Measurements from ENCODE around the gene SMG9. TPM values are rescaled to one million over a fixed set of nuclear protein-coding genes. Genes with fewer than 3 reads are reported as not detected.

Gene SMG9
- total RNA-seq, 4 donors from 2014 or later = 7.5 to 25.6 (median 22.3) TPM

- WGBS = 40% methylated on average over 9 of the region's 19 CpGs
- no peak for TF ChIP-seq POLR2A (IDR thresholded peaks at IDR 0.05; ENCODE audit: low read depth)
- no peak for TF ChIP-seq CTCF (IDR thresholded peaks at IDR 0.05)
- no peak for TF ChIP-seq EP300 (IDR thresholded peaks at IDR 0.05)
- TF ChIP-seq POLR2AphosphoS5 (IDR thresholded peaks at IDR 0.05) = no peak
- DNase-seq (ENCODE audit: extremely low spot score) = no peak
- Histone ChIP-seq H3K27ac (replicated peaks in 1 of 4) (peak within 1 kb of the TSS in 1 of 4 donors; percentile 52), H3K36me3 (no peaks in the 10 kb centered on the region), H3K27me3 (peaks cover 0 to 72% (median 0%) of the 10 kb centered on the region in 4 donors), H3K9me3 (no peaks in the 10 kb centered on the region), H3K4me1 (peaks cover 8 to 48% (median 34%) of the 10 kb centered on the region in 4 donors), H3K4me3 (peak within 1 kb of the TSS in 2 of 4 donors; percentile 12 to 51)
- intact Hi-C loops (cut with DNase I) = no loop called here
Measured at GRCh38 chr19:43780706-43781525, 26.2 kb upstream of the SMG9 start, which contains the start of gene KCNN4. Gene KCNN4 (minus strand): TSS chr19:43780973. CDS start chr19:43780861, 112 bp downstream.

- Histone ChIP-seq H3K36me3 (no peaks in the 10 kb centered on the region), H3K4me1 (peaks cover 5 to 48% (median 38%) of the 10 kb centered on the region in 4 donors), H3K27me3 (peaks cover 0 to 81% (median 3%) of the 10 kb centered on the region in 4 donors), H3K9me3 (no peaks in the 10 kb centered on the region), H3K4me3 (peak overlapping the region in 1 of 4 donors; percentile 51), H3K27ac (replicated peaks in 1 of 4) (peak overlapping the region in 1 of 4 donors; percentile 34)
- no peak for TF ChIP-seq POLR2A (IDR thresholded peaks at IDR 0.05; ENCODE audit: low read depth)
- no peak for TF ChIP-seq EP300 (IDR thresholded peaks at IDR 0.05)
- TF ChIP-seq CTCF (IDR thresholded peaks at IDR 0.05) = no peak
- no peak for TF ChIP-seq POLR2AphosphoS5 (IDR thresholded peaks at IDR 0.05)
- DNase-seq (ENCODE audit: extremely low spot score) = no peak
- intact Hi-C loops (cut with DNase I) = no loop called here
- WGBS = 32% methylated on average over 3 of the region's 3 CpGs
Measured at GRCh38 chr19:43779820-43780219, 25.1 kb upstream of the SMG9 start.

GRCh38 chr19:43779147-43779819 is 24.5 kb upstream of the SMG9 start:
- H3K4me1 ChIP-seq = peaks cover 9 to 48% (median 38%) of the 10 kb centered on the region in 4 donors
- 62% methylated on average over 16 of the region's 16 CpGs for WGBS
- no peaks in the 10 kb centered on the region for H3K36me3 ChIP-seq
- H3K4me3 ChIP-seq = peak overlapping the region in 1 of 4 donors; percentile 51
- intact Hi-C loops (cut with DNase I) = no loop called here
- no peak for DNase-seq (ENCODE audit: extremely low spot score)
- peak overlapping the region in 1 of 4 donors; percentile 48 for H3K27ac ChIP-seq (replicated peaks in 1 of 4)
- peaks cover 0 to 81% (median 6%) of the 10 kb centered on the region in 4 donors for H3K27me3 ChIP-seq
- TF ChIP-seq CTCF (IDR thresholded peaks at IDR 0.05) (no peak), POLR2A (IDR thresholded peaks at IDR 0.05; ENCODE audit: low read depth) (no peak), POLR2AphosphoS5 (IDR thresholded peaks at IDR 0.05) (no peak), EP300 (IDR thresholded peaks at IDR 0.05) (no peak)
- no peaks in the 10 kb centered on the region for H3K9me3 ChIP-seq

DNA sequence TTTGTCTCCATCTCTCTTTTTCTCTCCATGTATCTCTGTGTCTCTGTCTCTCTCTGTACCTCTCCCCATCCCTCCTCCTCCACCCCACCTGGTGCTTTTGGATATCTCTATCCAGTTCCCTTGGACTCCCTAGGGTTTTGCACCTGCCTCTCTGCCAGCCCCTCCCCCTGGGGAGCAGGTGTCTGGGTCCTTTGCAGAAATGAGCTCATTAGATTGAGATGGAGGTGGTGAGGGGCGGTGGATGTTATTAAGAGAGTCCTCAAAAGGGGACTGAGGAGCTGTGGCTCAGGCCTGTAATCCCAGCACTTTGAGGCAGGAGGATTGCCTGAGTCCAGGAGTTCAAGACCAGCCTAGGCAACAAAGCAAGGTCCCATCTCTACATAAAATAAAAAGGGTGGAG is 23.9 kb upstream of the SMG9 start:
- Histone ChIP-seq H3K27me3 (peaks cover 0 to 80% (median 6%) of the 10 kb centered on the region in 4 donors), H3K27ac (replicated peaks in 1 of 4) (peak overlapping the region in 1 of 4 donors; percentile 48), H3K9me3 (no peaks in the 10 kb centered on the region), H3K36me3 (no peaks in the 10 kb centered on the region), H3K4me1 (peaks cover 12 to 52% (median 43%) of the 10 kb centered on the region in 4 donors), H3K4me3 (no peak overlapping the region)
- intact Hi-C loops (cut with DNase I) = no loop called here
- TF ChIP-seq POLR2AphosphoS5 (IDR thresholded peaks at IDR 0.05) = no peak
- TF ChIP-seq EP300 (IDR thresholded peaks at IDR 0.05) = no peak
- TF ChIP-seq CTCF (IDR thresholded peaks at IDR 0.05) = no peak
- TF ChIP-seq POLR2A (IDR thresholded peaks at IDR 0.05; ENCODE audit: low read depth) = no peak
- 100% methylated on average over 1 of the region's 1 CpG for WGBS
- DNase-seq (ENCODE audit: extremely low spot score) = no peak
